A673 (cell line): Measurements from ENCODE around the gene PIAS4.

ENCODE experiments used
- EZH2 ChIP-seq: fragments of 200-600 bp; sonication (generic); IDR thresholded peaks from 2 replicates; pipeline ENCODE4 v1.6.1; 2017; ENCODE audit warnings: borderline replicate concordance, low read depth, mild to moderate bottlenecking, mixed read lengths, antibody characterized with exemption, low read length; ENCODE audit not compliant: poor library complexity, severe bottlenecking
- TF ChIP-seq, protein P1 (sequence below): fragments of 300-800, 200-600 bp; sonication (generic); conservative IDR thresholded peaks from 2 replicates; pipeline ENCODE4 v1.5.1; 2017; ENCODE audit warnings: low read depth, mild to moderate bottlenecking, antibody characterized with exemption, low read length, moderate library complexity, mixed read lengths

DNA sequence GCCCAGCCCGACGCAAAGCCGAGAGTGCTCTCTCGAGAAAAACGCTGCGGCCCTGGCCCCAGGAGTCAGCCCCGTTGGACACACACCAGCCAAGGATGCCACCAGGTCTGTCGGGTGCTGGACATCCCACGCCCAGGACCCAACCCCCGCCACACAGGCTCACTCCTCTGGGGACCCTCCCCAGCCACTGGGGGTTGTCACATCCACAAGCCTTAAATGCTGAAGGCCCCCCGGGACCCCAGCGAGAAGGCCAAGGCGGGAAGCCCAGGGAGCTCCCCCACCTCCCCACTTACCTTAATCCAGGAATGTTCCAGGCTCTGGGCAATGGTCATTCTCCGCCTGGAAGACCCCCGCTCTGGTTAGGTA is 47.8 kb upstream of the PIAS4 start:
- TF ChIP-seq, protein P1, sequence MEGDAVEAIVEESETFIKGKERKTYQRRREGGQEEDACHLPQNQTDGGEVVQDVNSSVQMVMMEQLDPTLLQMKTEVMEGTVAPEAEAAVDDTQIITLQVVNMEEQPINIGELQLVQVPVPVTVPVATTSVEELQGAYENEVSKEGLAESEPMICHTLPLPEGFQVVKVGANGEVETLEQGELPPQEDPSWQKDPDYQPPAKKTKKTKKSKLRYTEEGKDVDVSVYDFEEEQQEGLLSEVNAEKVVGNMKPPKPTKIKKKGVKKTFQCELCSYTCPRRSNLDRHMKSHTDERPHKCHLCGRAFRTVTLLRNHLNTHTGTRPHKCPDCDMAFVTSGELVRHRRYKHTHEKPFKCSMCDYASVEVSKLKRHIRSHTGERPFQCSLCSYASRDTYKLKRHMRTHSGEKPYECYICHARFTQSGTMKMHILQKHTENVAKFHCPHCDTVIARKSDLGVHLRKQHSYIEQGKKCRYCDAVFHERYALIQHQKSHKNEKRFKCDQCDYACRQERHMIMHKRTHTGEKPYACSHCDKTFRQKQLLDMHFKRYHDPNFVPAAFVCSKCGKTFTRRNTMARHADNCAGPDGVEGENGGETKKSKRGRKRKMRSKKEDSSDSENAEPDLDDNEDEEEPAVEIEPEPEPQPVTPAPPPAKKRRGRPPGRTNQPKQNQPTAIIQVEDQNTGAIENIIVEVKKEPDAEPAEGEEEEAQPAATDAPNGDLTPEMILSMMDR = no peak
- no peak for TF ChIP-seq EZH2
